GM11168 (cell line): ENCODE results near the gene KRTAP10-11.

ENCODE experiments used
- in situ Hi-C: fragments of 300-500 bp; cut with MboI; formaldehyde crosslinking; loops from one replicate; pipeline ENCODE4 v1.12.0; 2022; ENCODE audit warnings: low sequenced_read_pairs; ENCODE audit not compliant: unreplicated experiment

KRTAP10-11 gene

DNA sequence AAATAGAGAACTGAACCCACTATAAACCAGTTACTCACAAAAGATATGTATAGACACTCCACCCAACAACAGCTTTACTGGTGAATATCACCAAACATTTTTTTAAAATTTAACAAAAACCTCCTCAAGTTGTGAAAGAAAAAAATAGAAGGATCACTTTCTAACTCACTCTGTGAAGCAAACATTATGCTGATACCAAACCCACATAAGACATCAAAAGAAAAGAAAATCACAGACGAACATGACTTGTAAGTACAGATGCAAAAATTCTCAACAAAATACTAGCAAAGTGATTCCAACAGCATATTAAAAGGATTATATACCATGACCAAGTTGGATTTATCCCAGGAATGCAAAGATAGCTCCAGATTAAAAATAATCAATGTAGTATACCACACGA is 45.5 kb downstream of the KRTAP10-11 start:
- in situ Hi-C loops = no loop called here

DNA sequence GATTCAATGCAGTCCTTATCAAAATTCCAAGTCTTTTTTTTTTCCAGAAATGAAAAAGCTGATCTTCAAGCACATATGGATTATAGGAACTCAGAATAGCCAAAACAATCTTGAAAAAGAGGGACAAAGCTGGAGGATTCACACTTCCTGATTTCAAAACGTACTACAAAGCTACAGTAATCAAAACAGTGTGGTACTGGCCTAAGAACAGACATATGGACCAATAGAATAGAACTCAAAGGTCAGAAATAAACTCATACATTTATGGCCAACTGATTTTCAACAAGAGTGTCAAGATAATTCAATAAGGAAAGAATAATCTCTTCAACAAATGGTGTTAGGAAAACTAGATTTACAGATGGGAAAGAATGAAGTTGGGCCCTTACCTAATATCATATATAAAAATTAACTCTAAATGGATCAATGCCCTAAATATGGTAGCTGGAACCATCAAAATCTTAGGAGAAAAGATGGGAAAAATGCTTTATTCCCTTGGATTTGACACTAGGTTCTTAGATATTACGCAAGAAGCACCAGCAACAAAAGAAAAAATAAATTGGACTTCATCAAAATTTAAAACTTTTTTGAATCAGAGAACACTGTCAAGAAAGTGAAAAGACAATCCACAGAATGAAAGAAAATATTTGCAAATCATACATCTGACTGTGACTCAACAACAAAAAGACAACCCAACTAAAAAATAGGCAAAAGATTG is 46.7 kb downstream of the KRTAP10-11 start:
- in situ Hi-C loops = no loop called here

GRCh38 chr21:44694776-44695175 is 48.6 kb downstream of the KRTAP10-11 start:
- in situ Hi-C loops = no loop called here

DNA sequence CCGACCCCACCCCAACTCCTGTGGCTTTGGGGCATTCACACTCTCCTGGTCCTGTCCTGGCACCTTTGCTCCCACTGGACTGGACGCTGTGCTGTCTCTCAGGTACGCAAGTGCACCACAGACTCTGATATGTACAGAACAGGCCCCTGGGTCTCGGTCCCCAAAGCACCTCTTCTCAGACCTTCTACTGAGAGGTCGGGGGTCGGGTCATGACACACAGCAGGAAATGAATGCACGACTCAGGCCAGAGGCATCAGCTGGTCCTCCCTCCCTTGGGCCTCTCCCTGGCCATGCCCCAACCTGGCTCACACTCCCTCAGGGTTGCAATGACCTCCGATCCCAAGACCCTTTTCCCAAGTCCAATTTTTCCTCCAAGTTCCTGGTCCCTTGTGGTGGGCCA is 49.0 kb downstream of the KRTAP10-11 start:
- in situ Hi-C loops = no loop called here

- in situ Hi-C loops = no loop called here
Measured at GRCh38 chr21:44695641-44696040, 49.4 kb downstream of the KRTAP10-11 start.

DNA sequence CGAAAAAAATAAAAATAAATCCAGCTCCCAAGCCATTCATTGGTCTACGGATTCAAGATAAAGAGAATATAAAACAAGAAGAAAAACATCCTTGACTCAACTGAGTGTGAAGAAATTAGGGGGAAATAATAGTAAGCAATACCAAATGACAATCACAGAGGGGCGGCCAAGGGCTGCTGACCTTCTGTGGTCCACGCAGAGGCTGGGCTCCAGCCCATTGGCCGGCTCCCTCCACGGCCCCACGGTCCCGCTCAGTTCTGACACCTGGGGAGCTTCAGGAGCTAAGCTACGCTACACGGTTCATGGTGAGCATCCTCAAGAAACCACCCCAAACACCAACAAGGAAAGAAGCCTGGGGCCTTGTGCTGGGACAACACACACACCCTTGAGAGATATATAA is 50.4 kb downstream of the KRTAP10-11 start:
- in situ Hi-C loops = no loop called here
